Retinal pigment epithelial cell (primary cell): Measurements from ENCODE around the gene PDE4B.

ENCODE experiments used
- DNase-seq: peaks from one replicate; pipeline ENCODE4 v3.0.0-alpha.2; 2010; ENCODE audit warnings: low read depth
- H3K4me3 ChIP-seq: 2 replicates; pipeline ENCODE4 v1.5.1; 2011; ENCODE audit warnings: mild to moderate bottlenecking, low read length, control low read depth, moderate library complexity
- TF ChIP-seq, protein P1 (sequence below): conservative IDR thresholded peaks from 2 replicates; pipeline ENCODE4 v1.5.1; 2011; ENCODE audit warnings: low read depth, low read length, control low read depth, inconsistent platforms

PDE4B gene

DNA sequence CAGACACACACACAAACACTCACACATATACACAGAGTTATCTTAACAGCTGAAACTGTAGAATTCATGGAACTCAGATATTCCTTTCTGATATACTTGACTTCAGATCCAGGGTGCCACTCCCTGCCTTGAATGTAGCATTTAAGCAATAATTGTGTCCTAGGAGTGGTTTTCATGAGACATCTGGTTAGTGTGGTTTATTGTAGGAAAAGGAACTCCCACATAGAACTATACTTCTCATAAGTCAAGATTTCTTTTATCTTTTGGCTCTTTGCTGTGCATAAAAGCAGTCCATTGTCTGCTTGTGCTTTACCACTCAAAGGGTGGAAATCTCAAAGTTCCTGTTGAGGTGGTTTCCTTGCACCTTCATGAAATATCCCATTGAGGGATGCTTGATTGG lies 468.7 kb downstream of the PDE4B start:
- TF ChIP-seq, protein P1, sequence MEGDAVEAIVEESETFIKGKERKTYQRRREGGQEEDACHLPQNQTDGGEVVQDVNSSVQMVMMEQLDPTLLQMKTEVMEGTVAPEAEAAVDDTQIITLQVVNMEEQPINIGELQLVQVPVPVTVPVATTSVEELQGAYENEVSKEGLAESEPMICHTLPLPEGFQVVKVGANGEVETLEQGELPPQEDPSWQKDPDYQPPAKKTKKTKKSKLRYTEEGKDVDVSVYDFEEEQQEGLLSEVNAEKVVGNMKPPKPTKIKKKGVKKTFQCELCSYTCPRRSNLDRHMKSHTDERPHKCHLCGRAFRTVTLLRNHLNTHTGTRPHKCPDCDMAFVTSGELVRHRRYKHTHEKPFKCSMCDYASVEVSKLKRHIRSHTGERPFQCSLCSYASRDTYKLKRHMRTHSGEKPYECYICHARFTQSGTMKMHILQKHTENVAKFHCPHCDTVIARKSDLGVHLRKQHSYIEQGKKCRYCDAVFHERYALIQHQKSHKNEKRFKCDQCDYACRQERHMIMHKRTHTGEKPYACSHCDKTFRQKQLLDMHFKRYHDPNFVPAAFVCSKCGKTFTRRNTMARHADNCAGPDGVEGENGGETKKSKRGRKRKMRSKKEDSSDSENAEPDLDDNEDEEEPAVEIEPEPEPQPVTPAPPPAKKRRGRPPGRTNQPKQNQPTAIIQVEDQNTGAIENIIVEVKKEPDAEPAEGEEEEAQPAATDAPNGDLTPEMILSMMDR, result no peak
- no peak for DNase-seq
- no peak overlapping the region for H3K4me3 ChIP-seq

DNA sequence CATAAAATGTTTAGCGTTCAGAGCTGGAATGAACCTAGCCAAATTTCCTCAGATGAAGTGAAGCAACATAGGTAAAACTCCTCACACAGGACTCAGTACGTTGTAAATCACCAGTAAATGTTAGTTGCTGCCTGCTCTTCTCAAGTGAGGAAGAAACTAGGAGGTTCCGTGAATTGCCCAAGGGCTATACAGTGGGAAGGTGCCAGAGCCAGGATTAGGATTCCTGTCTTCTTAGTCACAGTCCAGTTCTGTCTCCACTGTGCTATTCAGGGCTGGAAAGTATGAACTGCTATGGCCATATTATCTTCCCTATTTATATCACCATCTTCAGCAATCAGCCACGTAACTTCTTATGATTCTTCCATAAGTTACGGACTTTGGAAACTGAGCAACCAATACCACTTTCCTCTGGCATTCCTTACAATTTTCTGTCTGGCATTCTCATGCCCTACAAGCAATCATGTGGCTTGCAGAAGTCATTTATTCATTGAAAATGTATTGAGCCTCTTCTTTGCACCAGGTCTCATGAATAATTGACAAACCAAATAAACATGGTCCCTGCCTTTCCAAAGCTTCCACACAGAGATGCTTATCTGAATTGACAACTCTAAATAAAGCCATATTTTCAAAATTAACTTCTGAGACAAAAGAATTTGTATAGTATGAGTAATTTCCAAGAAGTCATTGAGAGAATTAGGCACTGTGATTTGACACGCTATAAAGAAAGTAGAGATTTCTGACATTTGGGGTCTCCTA lies 469.7 kb downstream of the PDE4B start:
- H3K4me3 ChIP-seq, result no peak overlapping the region
- TF ChIP-seq, protein P1, result no peak
- peak; percentile 82 for DNase-seq

DNA sequence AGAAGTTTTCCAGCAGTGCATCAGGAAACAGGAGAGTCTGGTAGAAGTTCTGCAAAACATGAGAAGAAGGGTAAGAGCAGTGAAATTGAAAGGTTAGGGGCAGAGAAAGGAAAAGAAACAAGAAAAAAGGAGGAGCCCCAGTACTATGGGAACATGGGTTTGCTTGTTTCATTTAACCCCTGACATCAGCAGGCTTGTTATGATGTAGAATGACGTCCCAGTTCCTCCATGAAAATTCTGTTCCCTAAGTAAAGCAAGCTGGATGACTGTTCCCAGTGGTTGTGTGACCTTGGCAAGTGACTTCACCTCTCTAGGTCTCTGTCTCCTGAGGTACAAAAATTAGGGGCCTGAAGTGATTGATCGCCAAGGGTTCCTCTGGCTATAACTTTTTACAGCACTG lies 472.6 kb downstream of the PDE4B start:
- no peak overlapping the region for H3K4me3 ChIP-seq
- DNase-seq, result no peak
- TF ChIP-seq, protein P1, result no peak

DNA sequence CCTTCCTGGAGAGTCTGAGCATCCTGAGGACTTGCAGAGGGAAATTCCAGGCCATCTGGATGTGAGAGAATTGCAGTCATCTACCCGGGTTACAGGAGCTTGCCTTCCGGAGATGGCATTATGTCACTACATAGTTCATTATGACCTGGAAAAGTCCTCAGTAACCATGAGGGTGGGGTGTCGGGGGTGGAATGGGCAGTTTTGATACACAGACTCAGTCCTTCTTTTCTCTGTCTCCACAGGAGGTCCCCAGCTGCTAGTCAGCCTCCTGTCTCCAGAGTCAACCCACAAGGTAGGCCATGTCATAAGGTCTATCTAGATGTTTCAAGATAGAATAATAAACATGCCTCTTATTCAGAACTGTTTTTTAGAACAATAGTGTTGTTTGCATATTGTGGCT lies 473.1 kb downstream of the PDE4B start:
- TF ChIP-seq, protein P1, result no peak
- DNase-seq, result no peak
- no peak overlapping the region for H3K4me3 ChIP-seq

DNA sequence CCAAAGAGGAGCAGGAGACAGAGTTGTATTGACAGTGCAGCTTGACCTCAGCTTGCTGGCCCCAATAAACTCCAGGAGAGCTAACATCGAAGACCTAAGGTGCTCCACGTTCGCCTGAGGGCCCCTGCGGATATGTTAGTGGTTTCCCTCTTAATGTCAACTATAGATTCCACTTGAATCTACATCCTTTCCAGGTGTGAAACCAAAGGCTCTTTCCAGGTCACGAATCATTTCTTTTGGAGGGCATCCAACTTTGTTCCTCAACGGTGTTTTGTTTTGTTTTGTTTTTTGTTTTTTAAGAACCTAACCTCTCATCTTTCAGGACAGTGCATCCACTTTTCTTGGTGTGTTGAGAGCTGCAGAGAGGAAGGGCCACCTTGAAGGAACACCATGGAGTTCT lies 473.7 kb downstream of the PDE4B start:
- H3K4me3 ChIP-seq, result no peak overlapping the region
- no peak for DNase-seq
- TF ChIP-seq, protein P1, result no peak

DNA sequence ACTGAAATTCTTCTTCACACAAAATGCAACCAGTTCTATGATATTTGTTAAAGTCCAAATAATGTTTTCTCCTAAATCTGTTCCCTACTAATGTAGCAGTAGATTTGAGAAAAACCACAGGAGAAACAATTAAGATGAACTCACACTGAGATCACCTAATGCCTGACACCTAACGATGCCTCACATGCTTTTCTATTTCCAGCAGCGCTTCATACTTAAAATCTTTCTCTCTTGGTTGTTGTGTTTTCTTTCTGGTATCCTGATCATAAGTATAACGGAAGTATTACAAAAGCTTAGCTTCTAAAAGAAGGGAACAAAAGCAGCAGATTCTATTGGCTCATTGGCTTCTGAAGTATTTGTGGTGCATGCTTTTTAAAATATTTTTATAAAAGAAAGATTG lies 474.1 kb downstream of the PDE4B start:
- TF ChIP-seq, protein P1, result no peak
- no peak for DNase-seq
- H3K4me3 ChIP-seq, result no peak overlapping the region

DNA sequence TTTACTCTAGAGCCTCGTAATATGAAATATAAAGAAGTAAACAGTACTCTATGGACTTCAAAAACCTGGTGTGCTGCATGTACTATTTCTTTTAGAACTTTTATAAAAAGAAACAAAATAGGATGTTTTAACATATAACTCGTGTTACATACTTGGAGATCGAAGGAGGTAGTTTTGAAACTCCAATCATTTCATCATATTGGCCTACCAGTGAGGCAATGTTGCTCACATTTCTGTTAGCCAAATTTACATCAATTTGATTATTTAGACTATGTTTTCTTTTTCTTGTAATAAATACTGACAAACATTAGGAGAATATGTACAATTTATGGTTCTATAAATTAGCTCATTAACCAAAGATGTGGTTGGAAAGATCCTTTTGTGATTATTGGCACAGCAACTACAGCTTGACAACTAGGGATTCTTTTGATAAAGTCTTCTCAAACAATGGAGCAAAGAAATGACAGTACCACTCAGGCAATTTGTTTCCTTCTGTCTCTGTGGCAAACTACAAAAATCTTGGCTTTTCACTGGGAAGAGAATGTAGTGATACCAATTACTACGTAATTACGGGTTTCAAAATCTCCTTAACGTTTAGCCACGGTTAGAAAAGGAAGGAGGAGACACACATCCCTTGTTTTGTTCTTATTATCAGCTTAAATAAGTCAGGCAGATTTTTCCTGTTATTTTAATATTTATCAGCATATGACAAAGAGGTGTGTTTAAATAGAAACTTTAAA lies 474.7 kb downstream of the PDE4B start:
- H3K4me3 ChIP-seq, result no peak overlapping the region
- no peak for DNase-seq
- TF ChIP-seq, protein P1, result no peak
